Measurements from ENCODE around the gene SLC38A10. TPM values are rescaled to one million over a fixed set of nuclear protein-coding genes. Genes with fewer than 3 reads are reported as not detected.
A peak's percentile ranks its signal among the peaks of the same experiment; 100 is the strongest.

The SLC38A10 gene
- total and polyA plus RNA-seq, 2 of the 13 experiments (the other 11 are each of a cell fraction or from before 2014, with no cell fraction given), result 23.4 to 55.8 TPM

DNA sequence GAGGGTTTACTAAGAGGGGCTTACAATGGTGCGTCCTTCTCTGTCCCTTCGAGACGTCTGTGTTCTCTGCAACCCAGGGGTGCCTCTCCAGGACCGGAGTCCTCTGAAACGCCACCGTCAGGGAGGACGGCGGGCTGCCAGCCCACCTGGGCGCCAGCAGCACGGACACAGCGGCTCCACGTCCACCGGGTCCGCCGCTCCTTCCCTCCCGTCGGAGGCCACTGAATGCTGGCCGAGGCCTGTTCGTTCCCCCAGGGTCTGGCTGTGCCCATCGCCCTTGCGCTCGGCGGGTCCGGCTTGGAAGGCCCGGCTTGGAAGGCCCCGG is 56.7 kb downstream of the SLC38A10 start (continued):
- TF ChIP-seq, protein P1, sequence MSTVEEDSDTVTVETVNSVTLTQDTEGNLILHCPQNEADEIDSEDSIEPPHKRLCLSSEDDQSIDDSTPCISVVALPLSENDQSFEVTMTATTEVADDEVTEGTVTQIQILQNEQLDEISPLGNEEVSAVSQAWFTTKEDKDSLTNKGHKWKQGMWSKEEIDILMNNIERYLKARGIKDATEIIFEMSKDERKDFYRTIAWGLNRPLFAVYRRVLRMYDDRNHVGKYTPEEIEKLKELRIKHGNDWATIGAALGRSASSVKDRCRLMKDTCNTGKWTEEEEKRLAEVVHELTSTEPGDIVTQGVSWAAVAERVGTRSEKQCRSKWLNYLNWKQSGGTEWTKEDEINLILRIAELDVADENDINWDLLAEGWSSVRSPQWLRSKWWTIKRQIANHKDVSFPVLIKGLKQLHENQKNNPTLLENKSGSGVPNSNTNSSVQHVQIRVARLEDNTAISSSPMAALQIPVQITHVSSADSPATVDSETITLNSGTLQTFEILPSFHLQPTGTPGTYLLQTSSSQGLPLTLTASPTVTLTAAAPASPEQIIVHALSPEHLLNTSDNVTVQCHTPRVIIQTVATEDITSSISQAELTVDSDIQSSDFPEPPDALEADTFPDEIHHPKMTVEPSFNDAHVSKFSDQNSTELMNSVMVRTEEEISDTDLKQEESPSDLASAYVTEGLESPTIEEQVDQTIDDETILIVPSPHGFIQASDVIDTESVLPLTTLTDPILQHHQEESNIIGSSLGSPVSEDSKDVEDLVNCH (CRISPR knock-in tag; IDR thresholded peaks at IDR 0.05), result no peak
- TF ChIP-seq ZNF768 (CRISPR knock-in tag; IDR thresholded peaks at IDR 0.05) (no peak), HNF1B (CRISPR knock-in tag; IDR thresholded peaks at IDR 0.05) (no peak), PBX2 (CRISPR knock-in tag; IDR thresholded peaks at IDR 0.05) (no peak), ZNF460 (CRISPR knock-in tag; IDR thresholded peaks at IDR 0.05; ENCODE audit: borderline replicate concordance) (no peak), SIX4 (CRISPR knock-in tag; IDR thresholded peaks at IDR 0.05) (no peak), MEF2D (CRISPR knock-in tag; IDR thresholded peaks at IDR 0.05) (0 out of 2 replicates have a peak, but pooled peaks have one; percentile 10), NFATC3 (CRISPR knock-in tag; IDR thresholded peaks at IDR 0.05) (0 out of 2 replicates have a peak, but pooled peaks have one; percentile 56), KDM6A (CRISPR knock-in tag; IDR thresholded peaks at IDR 0.05; ENCODE audit: low read depth) (no peak), GZF1 (CRISPR knock-in tag; IDR thresholded peaks at IDR 0.05) (no peak), YEATS2 (CRISPR knock-in tag; IDR thresholded peaks at IDR 0.05; ENCODE audit: borderline replicate concordance) (no peak), AKNA (CRISPR knock-in tag; IDR thresholded peaks at IDR 0.05; ENCODE audit: borderline replicate concordance) (no peak), ZFP36 (IDR thresholded peaks at IDR 0.05; ENCODE audit: borderline replicate concordance, low read depth, low read length, partially characterized antibody) (no peak), PHF8 (CRISPR knock-in tag; IDR thresholded peaks at IDR 0.05) (no peak; the same call in 1 of the 2 replicates), PHB2 (IDR thresholded peaks at IDR 0.05; ENCODE audit: partially characterized antibody) (no peak), ZSCAN25 (CRISPR knock-in tag; IDR thresholded peaks at IDR 0.05) (no peak; the same call in 1 of the 2 replicates), ZNF879 (CRISPR knock-in tag; IDR thresholded peaks at IDR 0.05) (no peak), HNF4G (IDR thresholded peaks at IDR 0.05; ENCODE audit: borderline replicate concordance, low read depth, low read length) (no peak), HNF4G (CRISPR knock-in tag; IDR thresholded peaks at IDR 0.05; ENCODE audit: borderline replicate concordance, low read depth) (no peak), REXO4 (CRISPR knock-in tag; IDR thresholded peaks at IDR 0.05; ENCODE audit: borderline replicate concordance) (no peak)
- TF ChIP-seq, protein P2, sequence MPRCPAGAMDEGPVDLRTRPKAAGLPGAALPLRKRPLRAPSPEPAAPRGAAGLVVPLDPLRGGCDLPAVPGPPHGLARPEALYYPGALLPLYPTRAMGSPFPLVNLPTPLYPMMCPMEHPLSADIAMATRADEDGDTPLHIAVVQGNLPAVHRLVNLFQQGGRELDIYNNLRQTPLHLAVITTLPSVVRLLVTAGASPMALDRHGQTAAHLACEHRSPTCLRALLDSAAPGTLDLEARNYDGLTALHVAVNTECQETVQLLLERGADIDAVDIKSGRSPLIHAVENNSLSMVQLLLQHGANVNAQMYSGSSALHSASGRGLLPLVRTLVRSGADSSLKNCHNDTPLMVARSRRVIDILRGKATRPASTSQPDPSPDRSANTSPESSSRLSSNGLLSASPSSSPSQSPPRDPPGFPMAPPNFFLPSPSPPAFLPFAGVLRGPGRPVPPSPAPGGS (CRISPR knock-in tag; IDR thresholded peaks at IDR 0.05), result no peak

Measured in HepG2 (cell line).